OCI-LY7 (cell line): Measurements from ENCODE around the gene SLC11A2. TPM values are rescaled to one million over a fixed set of nuclear protein-coding genes. Genes with fewer than 3 reads are reported as not detected.
A peak's percentile ranks its signal among the peaks of the same experiment; 100 is the strongest.

Experiments used
- BruUV-seq: library from RNA; stranded (reverse); fragments of 400-500 nt; replicated peaks from 2 replicates; lab custom pipeline; 2021; lab: Mats Ljungman, UMichigan
- CTCF ChIA-PET: fragments of 300-600 bp; sonication (Branson Sonifier 250); formaldehyde crosslinking; loops from one replicate; lab custom pipeline; 2022; ENCODE audit warnings: antibody characterized with exemption; ENCODE audit not compliant: unreplicated experiment; lab: Charles Lee
- POLR2A ChIA-PET: fragments of 300-600 bp; sonication (Branson Sonifier 250); formaldehyde crosslinking; loops from one replicate; lab custom pipeline; 2022; ENCODE audit warnings: antibody characterized with exemption; lab: Charles Lee
- DNase-seq: peaks from one replicate; pipeline ENCODE4 v3.0.0-alpha.2; 2015; ENCODE audit warnings: low spot score
- H2AFZ ChIP-seq: fragments of 200-600 bp; sonication (generic), shearing (Covaris generic); 2 replicates; pipeline ENCODE4 v1.6.1; 2014; ENCODE audit warnings: mild to moderate bottlenecking, antibody characterized with exemption, low read length, moderate library complexity
- H3K27ac ChIP-seq: fragments of 200-600 bp; sonication (generic); 2 replicates; pipeline ENCODE4 v1.5.1; 2014; ENCODE audit warnings: mixed run types, low read depth, mild to moderate bottlenecking, moderate library complexity, low read length, inconsistent platforms; ENCODE audit not compliant: poor library complexity, severe bottlenecking
- H3K36me3 ChIP-seq: fragments of 200-600 bp; sonication (generic); 2 replicates; pipeline ENCODE4 v1.6.1; 2014; ENCODE audit warnings: mild to moderate bottlenecking, antibody characterized with exemption, low read length, moderate library complexity, mixed read lengths; ENCODE audit not compliant: insufficient read depth
- H3K4me1 ChIP-seq: fragments of 200-600 bp; sonication (generic); 2 replicates; pipeline ENCODE4 v1.5.1; 2014; ENCODE audit warnings: mild to moderate bottlenecking, low read length; ENCODE audit not compliant: insufficient read depth, poor library complexity, severe bottlenecking
- H3K4me2 ChIP-seq: fragments of 200-600 bp; sonication (generic); 2 replicates; pipeline ENCODE4 v1.6.1; 2014; ENCODE audit warnings: mild to moderate bottlenecking, low read length
- H3K4me3 ChIP-seq: fragments of 200-600 bp; sonication (generic); 2 replicates; pipeline ENCODE4 v1.5.1; 2014; ENCODE audit warnings: mild to moderate bottlenecking, low read depth, low read length; ENCODE audit not compliant: poor library complexity, severe bottlenecking
- H3K79me2 ChIP-seq: fragments of 200-600 bp; sonication (generic); 2 replicates; pipeline ENCODE4 v1.6.1; 2016; ENCODE audit warnings: low read depth, mild to moderate bottlenecking, low read length, moderate library complexity, mixed read lengths; ENCODE audit not compliant: insufficient read depth
- H3K9me2 ChIP-seq: fragments of 200-600 bp; sonication (generic); 2 replicates; pipeline ENCODE4 v1.6.1; 2016; ENCODE audit warnings: mild to moderate bottlenecking, low read length, mixed read lengths; ENCODE audit not compliant: insufficient read depth
- H3K9me3 ChIP-seq: fragments of 200-600 bp; sonication (generic); 2 replicates; pipeline ENCODE4 v1.6.1; 2014; ENCODE audit warnings: mild to moderate bottlenecking, mixed run types, low read length, mixed read lengths
- H4K20me1 ChIP-seq: fragments of 200-600 bp; sonication (generic); 2 replicates; pipeline ENCODE4 v1.6.1; 2014; ENCODE audit warnings: mild to moderate bottlenecking, antibody characterized with exemption, low read length, moderate library complexity, mixed read lengths; ENCODE audit not compliant: insufficient read depth
- CTCF ChIP-seq: fragments of 200-600 bp; sonication (generic); conservative IDR thresholded peaks from 2 replicates; pipeline ENCODE4 v1.5.1; 2014; ENCODE audit warnings: mild to moderate bottlenecking, antibody characterized with exemption, low read length, moderate library complexity, mixed read lengths
- EZH2phosphoT487 ChIP-seq: fragments of 200-600 bp; sonication (generic); IDR thresholded peaks from 2 replicates; pipeline ENCODE4 v1.6.1; 2018; ENCODE audit warnings: low read depth, borderline replicate concordance, mild to moderate bottlenecking, mixed run types, antibody characterized with exemption, low read length, moderate library complexity, mixed read lengths
- intact Hi-C: fragments of 100-400 bp; cut with micrococcal nuclease; formaldehyde crosslinking; loops from one replicate; pipeline ENCODE4 v1.10.0; 2022; ENCODE audit not compliant: unreplicated experiment
- total RNA-seq, 2 experiments: library from RNA; depleted of rRNA in 1 of 2; stranded (reverse); fragments of >200 nt in 1 of 2; shearing (Covaris generic) in 1 of 2; gene quantifications; 2 replicates each; pipeline ENCODE4 v1.2.3, GENCODE V29; 2014 to 2022

The SLC11A2 gene
- total RNA-seq, 2 experiments from 2014 or later = 35.0 to 43.6 TPM

- intact Hi-C loops = loop anchor here (1.0 to 2.0 kb wide), 3 partner anchors 62 to 222 kb away; partner anchors contain the start of gene ATF1
- ChIA-PET POLR2A (interaction anchor here (0.8 to 1.5 kb wide), 6 partner anchors 9 to 218 kb away, joined by 3 to 6 read pairs (median 4); no protein-coding TSS in a partner anchor), CTCF (interaction anchor here (0.6 to 1.0 kb wide), 2 partner anchors 117 to 222 kb away, joined by 3 read pairs; no protein-coding TSS in a partner anchor)
- Histone ChIP-seq H3K36me3 (peaks cover 45% of the 10 kb centered on the region), H3K4me1 (no peaks in the 10 kb centered on the region), H3K9me3 (no peaks in the 10 kb centered on the region), H3K4me3 (no peak overlapping the region), H3K4me2 (no peak overlapping the region), H3K9me2 (no peaks in the 10 kb centered on the region), H4K20me1 (no peaks in the 10 kb centered on the region), H3K27ac (no peak overlapping the region), H2AFZ (no peak overlapping the region), H3K79me2 (no peaks in the 10 kb centered on the region)
- TF ChIP-seq CTCF (peak; percentile 89), EZH2phosphoT487 (no peak)
- DNase-seq = peak; percentile 72
- no TSS peak for BruUV-seq
Observed at GRCh38 chr12:50986966-50987737, 39.0 kb downstream of the SLC11A2 start.

GRCh38 chr12:50985322-50985721, 40.9 kb downstream of the SLC11A2 start:
- Histone ChIP-seq H3K27ac (no peak overlapping the region), H3K79me2 (no peaks in the 10 kb centered on the region), H3K4me3 (no peak overlapping the region), H3K9me2 (no peaks in the 10 kb centered on the region), H4K20me1 (no peaks in the 10 kb centered on the region), H3K9me3 (no peaks in the 10 kb centered on the region), H3K36me3 (peaks cover 30% of the 10 kb centered on the region; the same call in 1 of the 2 replicates), H2AFZ (no peak overlapping the region), H3K4me1 (no peaks in the 10 kb centered on the region), H3K4me2 (no peak overlapping the region)
- DNase-seq = no peak
- CTCF ChIA-PET = interaction anchor here (1.2 kb wide), 1 partner anchor 220 kb away, joined by 5 read pairs; no protein-coding TSS in a partner anchor
- intact Hi-C loops = no loop called here
- no TSS peak for BruUV-seq
- POLR2A ChIA-PET = interaction anchor here (0.5 to 1.6 kb wide), 12 partner anchors 10 to 322 kb away, joined by 3 to 8 read pairs (median 4); partner anchors contain the start of gene ATF1
- no peak for TF ChIP-seq CTCF
